Transverse colon (tissue), 4 donors: ENCODE measurements around the gene ARHGEF37. TPM values are rescaled to one million over a fixed set of nuclear protein-coding genes. Genes with fewer than 3 reads are reported as not detected.

Source experiments
- DNase-seq: peaks from one replicate; pipeline ENCODE4 v3.0.0-alpha.2; 2019
- H3K27ac ChIP-seq, 4 donors: fragments of 200-600 bp; sonication (generic); 2 replicates each; pipeline ENCODE4 v1.5.1; 2016 to 2018; ENCODE audit warnings: inconsistent platforms in 4 of 4
- H3K27me3 ChIP-seq: fragments of 200-600 bp; sonication (generic); 2 replicates; pipeline ENCODE4 v1.5.1; 2017; ENCODE audit warnings: inconsistent platforms
- H3K36me3 ChIP-seq, 4 donors: fragments of 200-600 bp; sonication (generic); 2 replicates each; pipeline ENCODE4 v1.5.1; 2017 to 2019; ENCODE audit warnings: inconsistent platforms in 4 of 4
- H3K4me1 ChIP-seq, 4 donors: fragments of 200-600 bp; sonication (generic); 2 replicates each; pipeline ENCODE4 v1.5.1; 2017 to 2020; ENCODE audit warnings: inconsistent platforms in 4 of 4
- H3K4me3 ChIP-seq, 4 donors: fragments of 200-600 bp; sonication (generic); 1 replicate in 1 of 4; 2 replicates in 3 of 4; pipeline versions ENCODE4 v1.5.1 to v1.6.1; 2017 to 2019; ENCODE audit warnings: inconsistent platforms in 4 of 4
- H3K9me3 ChIP-seq, 2 donors: fragments of 200-600 bp; sonication (generic); 2 replicates each; pipeline ENCODE4 v1.5.1; 2017 to 2019; ENCODE audit warnings: inconsistent platforms in 2 of 2
- EP300 ChIP-seq: sonication (generic); formaldehyde crosslinking; IDR thresholded peaks from one replicate; pipeline ENCODE4 v1.6.1; 2017; ENCODE audit warnings: antibody characterized with exemption, low read depth
- POLR2A ChIP-seq: fragments of 450-650 bp; IDR thresholded peaks from one replicate; pipeline ENCODE4 v1.6.1; 2016; ENCODE audit warnings: antibody characterized with exemption, mild to moderate bottlenecking, moderate library complexity
- POLR2AphosphoS5 ChIP-seq, 3 donors: sonication (generic); formaldehyde crosslinking; IDR thresholded peaks; one replicate each; pipeline ENCODE4 v1.6.1; 2016; ENCODE audit warnings: antibody characterized with exemption in 3 of 3
- WGBS, 2 donors: methylation state at CpG; one replicate each; pipeline ENCODE4 v1.1.5; 2018; ENCODE audit warnings: low coverage in 1 of 2; 5-methylcytosine and 5-hydroxymethylcytosine counted together
- in situ Hi-C, 4 donors: fragments of 200-750 bp; cut with MboI; loops; one replicate each; pipeline versions ENCODE4 v1.15.0 to v1.15.1; 2017; ENCODE audit warnings: low sequenced_read_pairs in 3 of 4, low pct_ligation_motif_present in 1 of 4, low pct_unique_long_range_greater_than_20kb in 1 of 4
- intact Hi-C: fragments of 100-400 bp; cut with DNase I; formaldehyde crosslinking; loops from one replicate; pipeline ENCODE4 v1.15.1; 2023; ENCODE audit warnings: low total_unique reads
- total RNA-seq, 4 donors: library from RNA; depleted of rRNA; stranded (reverse); fragments of >200 nt; gene quantifications; one replicate each; pipeline ENCODE4 v1.1.0, GENCODE V29; 2016
- TF ChIP-seq, protein P1 (sequence below), 5 experiments: fragments of 200-600 bp in 3 of 5; fragments of 450-650 bp in 2 of 5; sonication (generic) in 3 of 5; IDR thresholded peaks; 1 replicate in 2 of 5; 2 replicates in 3 of 5; pipeline ENCODE4 v1.5.1; 2016 to 2017; ENCODE audit warnings: antibody characterized with exemption in 5 of 5, inconsistent platforms in 3 of 5, mild to moderate bottlenecking in 2 of 5, moderate library complexity in 1 of 5

Gene ARHGEF37
- total RNA-seq, 4 donors from 2014 or later, result 14.2 to 27.5 (median 21.7) TPM

- Histone ChIP-seq H3K27ac (peak overlapping the region in 3 of 4 donors; percentile 18 to 47 (median 19)), H3K4me3 (no peak overlapping the region), H3K36me3 (no peaks in the 10 kb centered on the region), H3K27me3 (no peaks in the 10 kb centered on the region), H3K4me1 (peaks cover 12 to 35% (median 16%) of the 10 kb centered on the region in 4 donors), H3K9me3 (peaks cover 0 to 4% of the 10 kb centered on the region in 2 donors)
- intact Hi-C loops, result no loop called here
- in situ Hi-C loops, result loop anchor here in 2 of 4 donors (10.0 kb wide), 2 partner anchors 160 to 170 kb away; no protein-coding TSS in a partner anchor
- TF ChIP-seq POLR2AphosphoS5 (IDR thresholded peaks at IDR 0.05), result no peak
- no peak for TF ChIP-seq POLR2A
- TF ChIP-seq, protein P1, sequence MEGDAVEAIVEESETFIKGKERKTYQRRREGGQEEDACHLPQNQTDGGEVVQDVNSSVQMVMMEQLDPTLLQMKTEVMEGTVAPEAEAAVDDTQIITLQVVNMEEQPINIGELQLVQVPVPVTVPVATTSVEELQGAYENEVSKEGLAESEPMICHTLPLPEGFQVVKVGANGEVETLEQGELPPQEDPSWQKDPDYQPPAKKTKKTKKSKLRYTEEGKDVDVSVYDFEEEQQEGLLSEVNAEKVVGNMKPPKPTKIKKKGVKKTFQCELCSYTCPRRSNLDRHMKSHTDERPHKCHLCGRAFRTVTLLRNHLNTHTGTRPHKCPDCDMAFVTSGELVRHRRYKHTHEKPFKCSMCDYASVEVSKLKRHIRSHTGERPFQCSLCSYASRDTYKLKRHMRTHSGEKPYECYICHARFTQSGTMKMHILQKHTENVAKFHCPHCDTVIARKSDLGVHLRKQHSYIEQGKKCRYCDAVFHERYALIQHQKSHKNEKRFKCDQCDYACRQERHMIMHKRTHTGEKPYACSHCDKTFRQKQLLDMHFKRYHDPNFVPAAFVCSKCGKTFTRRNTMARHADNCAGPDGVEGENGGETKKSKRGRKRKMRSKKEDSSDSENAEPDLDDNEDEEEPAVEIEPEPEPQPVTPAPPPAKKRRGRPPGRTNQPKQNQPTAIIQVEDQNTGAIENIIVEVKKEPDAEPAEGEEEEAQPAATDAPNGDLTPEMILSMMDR (IDR thresholded peaks at IDR 0.05), result no peak
- no peak for TF ChIP-seq EP300
- DNase-seq, result no peak
- WGBS, 2 donors, result 84% methylated on average over 5 to 11 of the region's 11 CpGs
These were observed 83.5 kb downstream of the ARHGEF37 start for GRCh38 chr5:149664666-149665415.

GRCh38 chr5:149665416-149666175 lies 84.3 kb downstream of the ARHGEF37 start:
- H3K27ac ChIP-seq, result peak overlapping the region in 2 of 4 donors; percentile 10 to 61
- no peaks in the 10 kb centered on the region for H3K36me3 ChIP-seq
- H3K4me1 ChIP-seq, result peaks cover 12 to 31% (median 16%) of the 10 kb centered on the region in 4 donors
- in situ Hi-C loops, result loop anchor here in 2 of 4 donors (10.0 kb wide), 2 partner anchors 159 to 169 kb away; no protein-coding TSS in a partner anchor
- peaks cover 0 to 4% of the 10 kb centered on the region in 2 donors for H3K9me3 ChIP-seq
- WGBS, 2 donors, result 77 to 80% methylated on average over 3 to 5 of the region's 5 CpGs
- no peak for DNase-seq
- TF ChIP-seq, protein P1 (IDR thresholded peaks at IDR 0.05), result no peak
- TF ChIP-seq EP300, result no peak
- H3K4me3 ChIP-seq, result no peak overlapping the region
- intact Hi-C loops, result no loop called here
- H3K27me3 ChIP-seq, result no peaks in the 10 kb centered on the region

GRCh38 chr5:149666212-149666852 lies 85.0 kb downstream of the ARHGEF37 start:
- peaks cover 12 to 31% (median 16%) of the 10 kb centered on the region in 4 donors for H3K4me1 ChIP-seq
- peak overlapping the region; percentile 61 to 70 (median 66) for H3K27ac ChIP-seq
- DNase-seq, result no peak
- H3K27me3 ChIP-seq, result no peaks in the 10 kb centered on the region
- no peaks in the 10 kb centered on the region for H3K36me3 ChIP-seq
- no peak for TF ChIP-seq POLR2A
- H3K9me3 ChIP-seq, result peaks cover 0 to 4% of the 10 kb centered on the region in 2 donors
- intact Hi-C loops, result no loop called here
- in situ Hi-C loops, result loop anchor here in 2 of 4 donors (10.0 kb wide), 2 partner anchors 158 to 168 kb away; no protein-coding TSS in a partner anchor
- no peak overlapping the region for H3K4me3 ChIP-seq
- 25 to 69% methylated on average over 1 to 4 of the region's 4 CpGs for WGBS, 2 donors

DNA sequence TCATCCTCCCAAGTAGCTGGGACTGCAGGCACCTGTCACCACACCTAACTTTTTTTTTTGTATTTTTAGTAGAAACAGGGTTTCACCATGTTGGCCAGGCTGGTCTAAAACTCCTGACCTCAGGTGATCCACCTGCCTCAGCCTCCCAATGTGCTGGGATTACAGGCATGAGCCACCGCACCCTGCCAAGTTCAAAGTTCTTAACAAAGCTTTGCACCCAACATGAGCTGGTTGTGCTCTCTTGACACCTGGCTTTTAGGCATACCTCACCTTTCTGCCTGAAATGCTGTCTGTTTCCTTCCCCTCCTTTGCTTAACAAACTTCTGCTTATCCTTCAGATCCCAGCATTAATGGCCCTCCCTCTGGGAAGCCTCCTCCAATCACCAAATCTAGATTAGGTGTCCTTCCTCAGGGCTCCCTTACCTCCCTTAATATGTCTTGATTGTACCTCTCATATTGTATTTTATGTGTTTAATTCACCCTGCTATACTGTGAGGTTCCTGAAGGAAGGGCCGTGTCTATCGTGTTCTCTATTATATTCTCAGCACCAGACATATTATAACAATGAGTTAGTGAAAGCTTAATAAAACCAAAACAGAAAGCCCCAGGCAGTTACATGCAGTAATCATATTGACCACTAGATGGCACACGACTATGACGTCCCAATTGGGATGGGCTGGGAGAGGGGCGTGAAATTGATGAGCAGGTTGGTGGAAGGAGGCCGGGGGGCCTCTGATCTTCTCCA lies 86.0 kb downstream of the ARHGEF37 start:
- Histone ChIP-seq H3K36me3 (no peaks in the 10 kb centered on the region), H3K4me1 (peaks cover 12 to 38% (median 19%) of the 10 kb centered on the region in 4 donors), H3K27me3 (no peaks in the 10 kb centered on the region), H3K9me3 (peaks cover 0 to 4% of the 10 kb centered on the region in 2 donors), H3K27ac (peak overlapping the region; percentile 61 to 70 (median 66)), H3K4me3 (no peak overlapping the region)
- intact Hi-C loops (no loop called here), in situ Hi-C loops (loop anchor here in 2 of 4 donors (10.0 kb wide), 2 partner anchors 158 to 168 kb away; no protein-coding TSS in a partner anchor)
- WGBS, 2 donors, result 21 to 28% methylated on average over 7 of the region's 7 CpGs
- peak; percentile 42 for DNase-seq
- TF ChIP-seq EP300, result no peak
- TF ChIP-seq, protein P1 (IDR thresholded peaks at IDR 0.05), result peak; percentile 82 to 93 (median 92)
- TF ChIP-seq POLR2A, result no peak
- peak in 1 of 3 donors; percentile 11 for TF ChIP-seq POLR2AphosphoS5 (IDR thresholded peaks at IDR 0.05)
